Measurements from ENCODE around the gene C3orf38.
"Not testable (repeated sequence)": the region's sequence is repeated elsewhere in the genome, so short reads cannot be mapped to it uniquely, and the experiment has no call there.

Gene C3orf38

GRCh38 chr3:88149509-88150362, at the start of gene C3orf38:
C3orf38 (plus strand) TSS chr3:88149959; CDS start chr3:88150053, 94 bp downstream.
- peak; percentile 75 for DNase-seq (ENCODE audit: low read depth)

DNA sequence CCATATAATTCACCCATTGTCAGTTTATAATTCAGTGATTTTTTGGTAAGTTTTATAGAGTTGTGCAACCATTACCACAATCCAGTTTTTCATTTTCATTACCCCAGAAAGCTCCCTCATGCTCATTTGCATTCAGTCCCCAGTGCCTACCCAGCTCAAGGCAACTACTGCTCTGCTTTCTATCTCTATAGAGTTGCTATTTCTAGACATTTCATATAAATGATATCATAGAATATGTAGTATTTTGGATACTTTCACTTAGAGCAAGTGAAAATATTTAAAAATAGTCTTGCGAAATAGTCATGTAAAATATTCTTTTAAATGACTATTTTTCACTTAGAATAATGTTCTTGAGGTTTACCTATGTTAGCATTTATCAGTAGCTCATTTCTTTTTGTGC, 48.6 kb upstream of the C3orf38 start:
- DNase-seq (ENCODE audit: low read depth): no peak

DNA sequence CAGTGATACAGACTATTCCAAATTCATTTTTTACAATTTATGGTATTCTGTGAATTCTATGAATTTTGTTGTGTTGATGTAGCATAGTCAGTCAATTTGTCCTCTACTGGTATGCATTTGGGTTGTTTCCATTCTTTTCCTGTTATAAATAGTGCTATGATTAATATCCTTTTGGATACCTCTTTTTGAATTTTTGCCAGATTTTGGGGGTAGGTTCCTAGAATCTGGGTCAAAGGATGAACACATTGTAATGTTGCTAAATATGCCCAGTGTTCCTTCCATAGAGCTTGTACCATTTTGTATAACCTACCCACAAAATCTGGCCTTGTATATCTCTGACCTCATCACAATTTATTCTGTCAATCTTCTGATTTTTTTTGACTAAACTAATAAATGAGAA, 44.4 kb upstream of the C3orf38 start:
- no peak for DNase-seq (ENCODE audit: low read depth)

GRCh38 chr3:88112289-88112688, 37.5 kb upstream of the C3orf38 start:
- DNase-seq (ENCODE audit: low read depth): no peak

GRCh38 chr3:88113311-88114162, 36.2 kb upstream of the C3orf38 start:
- peak; percentile 5 for DNase-seq (ENCODE audit: low read depth)

DNA sequence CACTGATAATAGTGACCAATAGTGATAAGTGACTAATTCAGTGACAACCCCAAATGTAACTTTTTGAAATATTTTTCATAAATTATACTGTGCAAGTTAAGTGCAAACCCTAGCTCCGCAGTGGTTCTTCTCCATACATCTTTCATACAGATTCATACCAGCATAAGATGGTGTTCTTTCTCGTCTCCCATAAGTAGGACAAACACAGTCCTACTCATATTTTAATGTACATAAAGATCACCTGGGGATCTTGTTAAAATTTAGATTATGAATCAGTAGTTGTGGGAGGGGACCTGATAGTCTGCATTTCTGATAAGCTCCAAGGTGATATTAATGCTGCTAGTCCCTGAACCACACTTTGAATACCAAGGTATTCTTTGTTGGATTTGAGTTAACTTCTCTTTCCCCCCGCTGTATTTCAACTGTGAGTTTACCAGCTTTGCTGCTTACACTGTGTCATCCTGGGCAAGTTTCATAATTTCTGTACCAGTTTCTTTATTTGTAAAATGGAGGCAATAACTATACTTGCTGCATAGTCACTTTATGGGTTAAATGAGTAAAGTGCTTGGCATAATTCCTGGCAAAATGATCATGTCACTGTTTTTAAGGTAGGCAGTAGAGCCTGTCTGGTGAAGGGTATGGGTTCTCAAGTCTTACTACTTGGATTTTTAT, 34.7 kb upstream of the C3orf38 start:
- no peak for DNase-seq (ENCODE audit: low read depth)

GRCh38 chr3:88117683-88118082, 32.1 kb upstream of the C3orf38 start:
- no peak for DNase-seq (ENCODE audit: low read depth)

GRCh38 chr3:88118603-88119002, 31.2 kb upstream of the C3orf38 start:
- DNase-seq (ENCODE audit: low read depth): not testable (repeated sequence)

- no peak for DNase-seq (ENCODE audit: low read depth)
Measured at GRCh38 chr3:88123526-88123925, 26.2 kb upstream of the C3orf38 start.

GRCh38 chr3:88131695-88132094, 18.1 kb upstream of the C3orf38 start:
- no peak for DNase-seq (ENCODE audit: low read depth)

- DNase-seq (ENCODE audit: low read depth): no peak
Measured at GRCh38 chr3:88132894-88133293, 16.9 kb upstream of the C3orf38 start.

- DNase-seq (ENCODE audit: low read depth): no peak
Measured at GRCh38 chr3:88133711-88134263, 16.0 kb upstream of the C3orf38 start.

DNA sequence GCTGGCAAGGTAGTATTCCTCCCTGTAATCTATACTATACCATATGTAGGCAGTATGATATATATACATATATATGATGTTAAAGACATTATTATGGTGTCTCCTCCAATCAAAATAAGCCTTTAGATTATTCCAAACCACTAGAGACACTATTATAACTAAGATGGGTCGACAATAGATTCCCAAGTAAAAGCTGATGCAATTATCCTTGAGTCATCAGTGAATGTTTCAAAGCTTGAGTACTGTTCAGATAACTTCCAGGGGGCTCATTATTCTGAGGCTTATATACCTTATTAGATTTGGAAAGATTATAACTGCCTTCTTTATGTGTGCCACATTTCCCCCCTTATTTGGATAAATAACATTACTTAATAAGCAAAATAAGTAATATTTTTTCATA, 11.9 kb upstream of the C3orf38 start:
- no peak for DNase-seq (ENCODE audit: low read depth)

DNA sequence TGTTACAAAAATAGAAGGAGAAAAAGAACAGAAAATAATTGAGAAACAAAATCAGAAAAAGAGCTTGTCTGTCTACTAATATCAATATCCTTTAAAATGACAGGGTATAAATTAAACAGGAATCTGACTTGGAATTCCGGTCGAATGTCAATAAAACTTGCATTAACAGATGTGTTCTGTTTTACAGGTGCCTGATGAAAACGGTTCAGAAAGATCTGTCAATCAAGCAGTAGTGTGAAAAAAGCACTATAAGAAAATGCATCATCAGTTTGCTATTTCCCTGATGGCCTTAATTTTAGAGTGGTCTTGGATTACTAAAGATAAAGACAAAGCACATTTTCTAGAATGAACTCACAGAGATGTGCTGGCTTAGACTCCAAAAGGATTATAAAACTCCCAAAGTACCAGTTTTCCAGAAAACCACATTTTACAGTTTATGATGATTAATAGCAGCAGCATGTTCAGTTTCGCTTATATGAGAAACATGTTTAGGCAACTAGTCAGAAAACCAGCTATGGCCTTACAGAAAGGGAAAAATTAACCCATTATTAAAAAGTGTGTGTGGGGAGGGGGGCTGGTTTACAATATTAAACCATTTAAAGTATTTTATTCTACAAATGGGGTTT, 8.2 kb upstream of the C3orf38 start:
- no peak for DNase-seq (ENCODE audit: low read depth)

- DNase-seq (ENCODE audit: low read depth): no peak
Measured at GRCh38 chr3:88142094-88142624, 7.6 kb upstream of the C3orf38 start.

DNA sequence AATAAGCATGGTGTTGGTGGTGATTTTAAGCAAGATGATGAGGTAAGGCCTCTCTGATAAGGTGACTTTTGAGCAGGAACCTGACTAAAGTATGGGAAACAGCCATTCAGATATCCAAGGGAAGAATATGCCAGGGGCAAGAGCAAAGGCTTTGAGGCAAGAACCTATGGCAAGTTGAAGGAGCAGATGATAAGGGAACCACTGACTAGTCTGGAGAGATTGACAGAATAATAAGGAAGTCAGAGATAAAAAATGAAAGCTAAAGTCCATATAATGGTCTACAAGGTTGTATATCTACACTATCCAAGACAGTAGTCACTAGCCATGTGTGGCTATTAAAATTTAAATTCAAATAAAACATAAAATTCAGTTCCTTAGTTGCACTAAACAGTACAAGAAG, 2.5 kb upstream of the C3orf38 start:
- no peak for DNase-seq (ENCODE audit: low read depth)

GRCh38 chr3:88148651-88149050, 1.1 kb upstream of the C3orf38 start:
- DNase-seq (ENCODE audit: low read depth): no peak

DNA sequence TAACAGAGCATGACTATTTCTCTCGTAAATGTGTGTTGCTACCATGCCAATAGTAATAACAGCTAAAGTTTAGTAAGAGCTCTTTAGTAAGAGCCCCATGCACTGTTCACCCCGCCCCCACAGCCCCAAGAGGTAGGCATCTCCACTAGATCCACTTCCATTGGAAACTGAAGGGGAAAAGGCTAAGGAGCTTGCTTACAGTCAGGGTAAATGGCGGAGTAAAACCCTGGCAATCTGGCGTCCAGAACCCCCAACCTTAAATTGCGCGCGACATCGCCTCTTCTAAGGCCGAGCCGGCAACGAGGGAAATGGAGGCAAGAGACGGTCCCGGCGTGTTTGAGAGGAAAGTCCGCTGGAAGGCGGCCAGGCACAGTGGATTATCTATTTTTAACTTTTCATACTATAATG, 654 bp upstream of the C3orf38 start:
- peak; percentile 33 for DNase-seq (ENCODE audit: low read depth)

DNA sequence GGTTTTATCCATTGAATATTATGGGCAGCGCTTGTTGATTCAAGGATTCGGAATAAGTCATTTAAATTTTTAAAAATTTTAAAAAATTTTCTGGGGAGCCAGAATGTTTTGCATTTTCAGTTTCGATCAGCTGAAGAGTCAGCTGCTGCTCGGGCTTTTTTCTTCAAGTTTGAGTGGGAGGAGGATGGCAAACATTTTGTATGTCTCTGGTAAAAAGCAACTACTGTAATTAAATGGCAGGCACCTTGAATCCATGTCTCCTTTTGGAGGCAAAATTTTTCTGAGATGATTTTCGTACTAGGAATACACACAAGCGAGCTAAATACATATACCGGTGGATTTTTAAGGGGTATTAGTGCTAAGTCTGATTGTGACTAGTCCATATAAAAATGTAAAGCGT, 612 bp downstream of the C3orf38 start:
- DNase-seq (ENCODE audit: low read depth): no peak

DNA sequence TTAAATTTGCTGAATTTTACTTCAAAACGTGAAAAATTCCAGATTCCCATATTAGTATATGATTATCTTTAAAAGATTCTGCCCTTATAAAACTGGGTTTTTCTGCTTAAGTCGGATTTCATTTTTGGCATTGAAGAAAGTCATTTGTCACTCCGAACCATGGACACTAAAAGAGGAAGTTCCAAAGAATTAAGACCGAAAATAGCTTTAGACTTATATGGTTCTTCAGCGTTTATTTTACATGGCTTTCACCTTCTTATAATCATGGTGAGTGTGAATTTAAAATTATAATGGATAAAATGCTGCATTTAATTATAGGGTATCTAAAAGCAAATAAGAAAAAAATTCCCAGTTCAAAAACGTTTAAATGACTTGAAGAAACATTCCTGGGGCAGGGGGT, 1.0 kb downstream of the C3orf38 start:
- no peak for DNase-seq (ENCODE audit: low read depth)

- no peak for DNase-seq (ENCODE audit: low read depth)
Measured at GRCh38 chr3:88151358-88151757, 1.6 kb downstream of the C3orf38 start.

- no peak for DNase-seq (ENCODE audit: low read depth)
Measured at GRCh38 chr3:88152841-88153240, 3.1 kb downstream of the C3orf38 start.
